Measurements from ENCODE around the gene MLLT11. TPM values are rescaled to one million over a fixed set of nuclear protein-coding genes. Genes with fewer than 3 reads are reported as not detected.

Gene MLLT11
- total RNA-seq, 3 donors from 2014 or later (not counting 1 experiment from before 2014, with no cell fraction given): 11.2 to 18.6 (median 17.6) TPM

- TF ChIP-seq CTCF (IDR thresholded peaks at IDR 0.05): no peak
- Histone ChIP-seq H3K9me3 (ENCODE audit: control insufficient read depth, insufficient read depth, low read length) (no peaks in the 10 kb centered on the region), H3K27ac (ENCODE audit: low read length) (no peak overlapping the region), H3K4me1 (ENCODE audit: control insufficient read depth, insufficient read depth, low read length) (peaks cover 10% of the 10 kb centered on the region), H3K27me3 (ENCODE audit: control insufficient read depth, insufficient read depth, low read length) (no peaks in the 10 kb centered on the region), H3K4me3 (ENCODE audit: low read length) (no peak overlapping the region), H3K36me3 (ENCODE audit: control insufficient read depth, insufficient read depth, low read length) (peaks cover 6% of the 10 kb centered on the region)
- Mint-ChIP-seq H3K4me1 (peaks cover 18 to 26% of the 10 kb centered on the region in 2 donors), H3K4me3 (no peak overlapping the region), H3K9me3 (no peaks in the 10 kb centered on the region), H3K36me3 (no peaks in the 10 kb centered on the region), H3K27me3 (ENCODE audit: low read depth in 2 of 2) (no peaks in the 10 kb centered on the region), H3K27ac (no peak overlapping the region)
- WGBS (ENCODE audit: insufficient coverage): 75% methylated on average over 2 of the region's 2 CpGs
- ATAC-seq (no peak), DNase-seq (no peak)
- intact Hi-C loops (cut with micrococcal nuclease): no loop called here
Observed at GRCh38 chr1:151013518-151013917, 46.7 kb upstream of the MLLT11 start.

- no peaks in the 10 kb centered on the region for H3K9me3 Mint-ChIP-seq
- no peak overlapping the region for H3K4me3 Mint-ChIP-seq
- Histone ChIP-seq H3K27me3 (ENCODE audit: control insufficient read depth, insufficient read depth, low read length) (no peaks in the 10 kb centered on the region), H3K36me3 (ENCODE audit: control insufficient read depth, insufficient read depth, low read length) (peaks cover 21% of the 10 kb centered on the region), H3K4me1 (ENCODE audit: control insufficient read depth, insufficient read depth, low read length) (peaks cover 7% of the 10 kb centered on the region), H3K27ac (ENCODE audit: low read length) (no peak overlapping the region), H3K4me3 (ENCODE audit: low read length) (no peak overlapping the region), H3K9me3 (ENCODE audit: control insufficient read depth, insufficient read depth, low read length) (no peaks in the 10 kb centered on the region)
- intact Hi-C loops (cut with micrococcal nuclease): loop anchor here (1.0 to 10.0 kb wide), 5 partner anchors 33 to 230 kb away; partner anchors contain the start of genes CDC42SE1, GABPB2, PSMD4 and TNFAIP8L2
- H3K27ac Mint-ChIP-seq: peak overlapping the region in 1 of 2 donors; percentile 76
- peak; percentile 82 to 93 for DNase-seq
- peaks cover 6 to 7% of the 10 kb centered on the region in 2 donors for H3K4me1 Mint-ChIP-seq
- no peaks in the 10 kb centered on the region for H3K36me3 Mint-ChIP-seq
- TF ChIP-seq CTCF (IDR thresholded peaks at IDR 0.05): peak; percentile 77
- 3% methylated on average over 4 of the region's 6 CpGs for WGBS (ENCODE audit: insufficient coverage)
- no peaks in the 10 kb centered on the region for H3K27me3 Mint-ChIP-seq (ENCODE audit: low read depth in 2 of 2)
- peak; percentile 97 to 100 (median 100) for ATAC-seq
Observed at GRCh38 chr1:151024540-151025146, 35.6 kb upstream of the MLLT11 start.

- Histone ChIP-seq H3K9me3 (ENCODE audit: control insufficient read depth, insufficient read depth, low read length) (no peaks in the 10 kb centered on the region), H3K4me1 (ENCODE audit: control insufficient read depth, insufficient read depth, low read length) (peaks cover 7% of the 10 kb centered on the region), H3K27ac (ENCODE audit: low read length) (no peak overlapping the region), H3K27me3 (ENCODE audit: control insufficient read depth, insufficient read depth, low read length) (no peaks in the 10 kb centered on the region), H3K4me3 (ENCODE audit: low read length) (no peak overlapping the region), H3K36me3 (ENCODE audit: control insufficient read depth, insufficient read depth, low read length) (peaks cover 34% of the 10 kb centered on the region)
- Mint-ChIP-seq H3K27ac (no peak overlapping the region), H3K36me3 (no peaks in the 10 kb centered on the region), H3K4me1 (peaks cover 6 to 7% of the 10 kb centered on the region in 2 donors), H3K9me3 (no peaks in the 10 kb centered on the region), H3K4me3 (no peak overlapping the region), H3K27me3 (ENCODE audit: low read depth in 2 of 2) (no peaks in the 10 kb centered on the region)
- no peak for TF ChIP-seq CTCF (IDR thresholded peaks at IDR 0.05)
- DNase-seq: no peak
- intact Hi-C loops (cut with micrococcal nuclease): loop anchor here (10.0 kb wide), 1 partner anchor 228 kb away; the partner anchor contains the start of gene PSMD4
- no peak for ATAC-seq
Observed at GRCh38 chr1:151026460-151026859, 33.7 kb upstream of the MLLT11 start.

GRCh38 chr1:151032164-151032563, 28.0 kb upstream of the MLLT11 start:
- no peaks in the 10 kb centered on the region for H3K9me3 Mint-ChIP-seq
- H3K4me3 Mint-ChIP-seq: no peak overlapping the region
- H3K27me3 Mint-ChIP-seq (ENCODE audit: low read depth in 2 of 2): no peaks in the 10 kb centered on the region
- no peaks in the 10 kb centered on the region for H3K4me1 ChIP-seq (ENCODE audit: control insufficient read depth, insufficient read depth, low read length)
- no peak overlapping the region for H3K27ac Mint-ChIP-seq
- peaks cover 11% of the 10 kb centered on the region for H3K36me3 Mint-ChIP-seq
- no peaks in the 10 kb centered on the region for H3K9me3 ChIP-seq (ENCODE audit: control insufficient read depth, insufficient read depth, low read length)
- no peaks in the 10 kb centered on the region for H3K4me1 Mint-ChIP-seq
- TF ChIP-seq CTCF (IDR thresholded peaks at IDR 0.05): no peak
- WGBS (ENCODE audit: insufficient coverage): over 99% methylated on average over 7 of the region's 8 CpGs
- DNase-seq: no peak
- intact Hi-C loops (cut with micrococcal nuclease): no loop called here
- peaks cover 37% of the 10 kb centered on the region for H3K36me3 ChIP-seq (ENCODE audit: control insufficient read depth, insufficient read depth, low read length)
- no peak overlapping the region for H3K27ac ChIP-seq (ENCODE audit: low read length)
- no peak for ATAC-seq
- no peak overlapping the region for H3K4me3 ChIP-seq (ENCODE audit: low read length)
- no peaks in the 10 kb centered on the region for H3K27me3 ChIP-seq (ENCODE audit: control insufficient read depth, insufficient read depth, low read length)
